ENCODE data around the gene TAOK3. TPM values are rescaled to one million over a fixed set of nuclear protein-coding genes. Genes with fewer than 3 reads are reported as not detected.
A peak's percentile ranks its signal among the peaks of the same experiment; 100 is the strongest.

TAOK3 gene
- total RNA-seq, 4 donors from 2014 or later, result 91.2 to 111 (median 93.2) TPM

GRCh38 chr12:118391836-118392235 is 19.1 kb upstream of the TAOK3 start:
- no peak overlapping the region for H3K27ac ChIP-seq
- H3K4me1 ChIP-seq, result no peaks in the 10 kb centered on the region
- DNase-seq, result no peak
- no peaks in the 10 kb centered on the region for H3K27me3 ChIP-seq
- peaks cover 0 to 94% (median 0%) of the 10 kb centered on the region in 3 donors for H3K36me3 ChIP-seq
- H3K4me3 ChIP-seq, result no peak overlapping the region
- no peak for TF ChIP-seq POLR2A (IDR thresholded peaks at IDR 0.05)
- no peak for TF ChIP-seq CTCF (IDR thresholded peaks at IDR 0.05)
- no peaks in the 10 kb centered on the region for H3K9me3 ChIP-seq

GRCh38 chr12:118391424-118391823 is 18.7 kb upstream of the TAOK3 start:
- TF ChIP-seq POLR2A (IDR thresholded peaks at IDR 0.05) (no peak), CTCF (IDR thresholded peaks at IDR 0.05) (no peak)
- H3K4me1 ChIP-seq, result no peaks in the 10 kb centered on the region
- no peak for DNase-seq
- H3K9me3 ChIP-seq, result no peaks in the 10 kb centered on the region
- no peak overlapping the region for H3K4me3 ChIP-seq
- no peak overlapping the region for H3K27ac ChIP-seq
- peaks cover 0 to 94% (median 0%) of the 10 kb centered on the region in 3 donors for H3K36me3 ChIP-seq
- H3K27me3 ChIP-seq, result no peaks in the 10 kb centered on the region

GRCh38 chr12:118377884-118378470 is 5.3 kb upstream of the TAOK3 start:
- H3K4me1 ChIP-seq, result peaks cover 0 to 33% (median 5%) of the 10 kb centered on the region in 4 donors
- no peaks in the 10 kb centered on the region for H3K9me3 ChIP-seq
- peaks cover 0 to 43% (median 0%) of the 10 kb centered on the region in 3 donors for H3K36me3 ChIP-seq
- H3K27me3 ChIP-seq, result no peaks in the 10 kb centered on the region
- H3K27ac ChIP-seq, result peak overlapping the region; percentile 85 to 93 (median 93)
- H3K4me3 ChIP-seq, result peak overlapping the region; percentile 80 to 99 (median 89)
- TF ChIP-seq CTCF (IDR thresholded peaks at IDR 0.05) (peak; percentile 86 to 99 (median 96)), POLR2A (IDR thresholded peaks at IDR 0.05) (no peak)
- peak; percentile 59 to 81 (median 67) for DNase-seq

- H3K36me3 ChIP-seq, result peaks cover 0 to 37% (median 0%) of the 10 kb centered on the region in 3 donors
- no peaks in the 10 kb centered on the region for H3K9me3 ChIP-seq
- H3K27ac ChIP-seq, result peak overlapping the region; percentile 85 to 93 (median 93)
- DNase-seq, result peak in 1 of 3 donors; percentile 19
- no peaks in the 10 kb centered on the region for H3K27me3 ChIP-seq
- TF ChIP-seq POLR2A (IDR thresholded peaks at IDR 0.05) (no peak), CTCF (IDR thresholded peaks at IDR 0.05) (no peak)
- peaks cover 0 to 33% (median 5%) of the 10 kb centered on the region in 4 donors for H3K4me1 ChIP-seq
- H3K4me3 ChIP-seq, result peak overlapping the region; percentile 80 to 99 (median 89)
Observed at GRCh38 chr12:118377021-118377883, 4.5 kb upstream of the TAOK3 start.

- Histone ChIP-seq H3K27ac (peak within 1 kb of the TSS; percentile 85 to 93 (median 93)), H3K27me3 (no peaks in the 10 kb centered on the region), H3K9me3 (no peaks in the 10 kb centered on the region), H3K36me3 (peaks cover 0 to 28% (median 0%) of the 10 kb centered on the region in 3 donors), H3K4me1 (peaks cover 0 to 33% (median 5%) of the 10 kb centered on the region in 4 donors), H3K4me3 (peak within 1 kb of the TSS; percentile 80 to 99 (median 89))
- peak; percentile 94 to 97 (median 96) for DNase-seq
- TF ChIP-seq CTCF (IDR thresholded peaks at IDR 0.05), result peak; percentile 95 to 99 (median 98)
- peak in 1 of 2 donors; percentile 44 for TF ChIP-seq POLR2A (IDR thresholded peaks at IDR 0.05)
Observed at GRCh38 chr12:118376089-118377020, 3.6 kb upstream of the TAOK3 start, which contains the start of gene SUDS3. SUDS3 (plus strand) TSS chr12:118376555; CDS start chr12:118376692, 137 bp downstream.

Data from Peyer's patch (tissue), 4 donors.